Thyroid gland (tissue), 4 donors: Measurements from ENCODE around the gene P3H3. TPM values are rescaled to one million over a fixed set of nuclear protein-coding genes. Genes with fewer than 3 reads are reported as not detected.

ENCODE experiments used
- DNase-seq, 2 donors: peaks; one replicate each; pipeline ENCODE4 v3.0.0-alpha.2; 2019
- H3K27ac ChIP-seq, 3 donors: fragments of 200-600 bp; sonication (generic); 1 replicate in 2 of 3; 2 replicates in 1 of 3; pipeline ENCODE4 v1.5.1; 2016 to 2019; ENCODE audit warnings: mild to moderate bottlenecking in 1 of 3, moderate library complexity in 1 of 3
- H3K27me3 ChIP-seq: fragments of 200-600 bp; sonication (generic); one replicate; pipeline ENCODE4 v1.5.1; 2019
- H3K36me3 ChIP-seq, 2 donors: fragments of 200-600 bp; sonication (generic); one replicate each; pipeline ENCODE4 v1.5.1; 2016 to 2019
- H3K4me1 ChIP-seq, 2 donors: fragments of 200-600 bp; sonication (generic); one replicate each; pipeline ENCODE4 v1.5.1; 2017 to 2019
- H3K4me3 ChIP-seq, 3 donors: fragments of 200-600 bp; sonication (generic); replicated peaks in 1 of 3; 1 replicate in 2 of 3; 2 replicates in 1 of 3; pipeline ENCODE4 v1.5.1; 2016; ENCODE audit warnings: mild to moderate bottlenecking in 1 of 3
- H3K9me3 ChIP-seq: fragments of 200-600 bp; sonication (generic); one replicate; pipeline ENCODE4 v1.5.1; 2017
- CTCF ChIP-seq, 6 experiments: fragments of 200-600 bp in 3 of 6; fragments of 450-650 bp in 3 of 6; sonication (generic) in 3 of 6; IDR thresholded peaks; one replicate each; pipeline ENCODE4 v1.5.1; 2016 to 2019; ENCODE audit warnings: antibody characterized with exemption in 6 of 6, mild to moderate bottlenecking in 2 of 6, inconsistent platforms in 1 of 6, moderate library complexity in 1 of 6
- POLR2A ChIP-seq, 2 donors: fragments of 450-650 bp; IDR thresholded peaks; one replicate each; pipeline ENCODE4 v1.6.1; 2017; ENCODE audit warnings: antibody characterized with exemption in 2 of 2, mild to moderate bottlenecking in 2 of 2, moderate library complexity in 1 of 2
- WGBS, 2 donors: methylation state at CpG; one replicate each; pipeline ENCODE4 v1.1.5; 2017; 5-methylcytosine and 5-hydroxymethylcytosine counted together
- intact Hi-C: fragments of 100-400 bp; cut with DNase I; formaldehyde crosslinking; loops from one replicate; pipeline ENCODE4 v1.15.1; 2023
- total RNA-seq, 4 donors: library from RNA; depleted of rRNA; stranded (reverse); fragments of >200 nt; gene quantifications; one replicate each; pipeline ENCODE4 v1.2.3, GENCODE V29; 2016

P3H3 gene
- total RNA-seq, 4 donors from 2014 or later, result 13.6 to 27.9 (median 20.3) TPM

- no peak for DNase-seq
- TF ChIP-seq CTCF (IDR thresholded peaks at IDR 0.05) (no peak), POLR2A (IDR thresholded peaks at IDR 0.05) (no peak)
- H3K4me3 ChIP-seq, result no peak overlapping the region
- H3K27me3 ChIP-seq, result no peaks in the 10 kb centered on the region
- no peaks in the 10 kb centered on the region for H3K9me3 ChIP-seq
- H3K27ac ChIP-seq, result no peak overlapping the region
- no peaks in the 10 kb centered on the region for H3K36me3 ChIP-seq
- intact Hi-C loops, result loop anchor here (10.0 kb wide), 1 partner anchor 207 kb away; no protein-coding TSS in a partner anchor
- WGBS, 2 donors, result 93 to 98% methylated on average over 4 of the region's 4 CpGs
- peaks cover 7 to 14% of the 10 kb centered on the region in 2 donors for H3K4me1 ChIP-seq
These were observed 3.9 kb downstream of the P3H3 start for GRCh38 chr12:6832125-6832524.

- Histone ChIP-seq H3K36me3 (peaks cover 5 to 10% of the 10 kb centered on the region in 2 donors), H3K27ac (no peak overlapping the region), H3K9me3 (no peaks in the 10 kb centered on the region), H3K4me1 (peaks cover 0 to 5% of the 10 kb centered on the region in 2 donors), H3K27me3 (no peaks in the 10 kb centered on the region), H3K4me3 (no peak overlapping the region)
- no peak for TF ChIP-seq POLR2A (IDR thresholded peaks at IDR 0.05)
- no peak for TF ChIP-seq CTCF (IDR thresholded peaks at IDR 0.05)
- intact Hi-C loops, result loop anchor here (10.0 kb wide), 1 partner anchor 209 kb away; no protein-coding TSS in a partner anchor
- WGBS, 2 donors, result 77 to 91% methylated on average over 5 to 6 of the region's 6 CpGs
- no peak for DNase-seq
These were observed 5.1 kb downstream of the P3H3 start for GRCh38 chr12:6833189-6833890.

GRCh38 chr12:6834254-6834653, 6.0 kb downstream of the P3H3 start:
- no peak for DNase-seq
- Histone ChIP-seq H3K27me3 (no peaks in the 10 kb centered on the region), H3K9me3 (no peaks in the 10 kb centered on the region), H3K4me3 (no peak overlapping the region), H3K27ac (no peak overlapping the region), H3K36me3 (peaks cover 5 to 10% of the 10 kb centered on the region in 2 donors), H3K4me1 (peaks cover 0 to 5% of the 10 kb centered on the region in 2 donors)
- TF ChIP-seq POLR2A (IDR thresholded peaks at IDR 0.05) (no peak), CTCF (IDR thresholded peaks at IDR 0.05) (no peak)
- intact Hi-C loops, result loop anchor here (10.0 kb wide), 1 partner anchor 209 kb away; no protein-coding TSS in a partner anchor
- 81 to 88% methylated on average over 1 of the region's 1 CpG for WGBS, 2 donors

- Histone ChIP-seq H3K9me3 (no peaks in the 10 kb centered on the region), H3K4me1 (peaks cover 0 to 5% of the 10 kb centered on the region in 2 donors), H3K36me3 (peaks cover 5 to 10% of the 10 kb centered on the region in 2 donors), H3K27ac (no peak overlapping the region), H3K4me3 (no peak overlapping the region), H3K27me3 (no peaks in the 10 kb centered on the region)
- TF ChIP-seq CTCF (IDR thresholded peaks at IDR 0.05) (no peak), POLR2A (IDR thresholded peaks at IDR 0.05) (no peak)
- intact Hi-C loops, result loop anchor here (10.0 kb wide), 1 partner anchor 210 kb away; no protein-coding TSS in a partner anchor
- WGBS, 2 donors, result 83 to 86% methylated on average over 5 of the region's 5 CpGs
- DNase-seq, result no peak
These were observed 6.7 kb downstream of the P3H3 start for GRCh38 chr12:6834873-6835272.

GRCh38 chr12:6836851-6837250, 8.6 kb downstream of the P3H3 start:
- H3K27me3 ChIP-seq, result no peaks in the 10 kb centered on the region
- intact Hi-C loops, result loop anchor here (10.0 kb wide), 1 partner anchor 212 kb away; no protein-coding TSS in a partner anchor
- TF ChIP-seq POLR2A (IDR thresholded peaks at IDR 0.05) (no peak), CTCF (IDR thresholded peaks at IDR 0.05) (no peak)
- no peak overlapping the region for H3K27ac ChIP-seq
- H3K36me3 ChIP-seq, result peaks cover 5 to 10% of the 10 kb centered on the region in 2 donors
- H3K4me3 ChIP-seq, result no peak overlapping the region
- WGBS, 2 donors, result 91 to 95% methylated on average over 3 to 14 of the region's 16 CpGs
- no peak for DNase-seq
- H3K4me1 ChIP-seq, result peaks cover 0 to 5% of the 10 kb centered on the region in 2 donors
- H3K9me3 ChIP-seq, result no peaks in the 10 kb centered on the region
